HG03469 (cell line): ENCODE measurements around the gene VCL.
"Not testable (repeated sequence)": the region's sequence is repeated elsewhere in the genome, so short reads cannot be mapped to it uniquely, and the experiment has no call there.

Experiments
- ATAC-seq: cut with Tn5 transposase; IDR thresholded peaks from one replicate; pipeline ENCODE4 v1.9.1; 2021; ENCODE audit warnings: mild to moderate bottlenecking, moderate library complexity, moderate number of reproducible peaks; ENCODE audit not compliant: unreplicated experiment

Gene VCL

DNA sequence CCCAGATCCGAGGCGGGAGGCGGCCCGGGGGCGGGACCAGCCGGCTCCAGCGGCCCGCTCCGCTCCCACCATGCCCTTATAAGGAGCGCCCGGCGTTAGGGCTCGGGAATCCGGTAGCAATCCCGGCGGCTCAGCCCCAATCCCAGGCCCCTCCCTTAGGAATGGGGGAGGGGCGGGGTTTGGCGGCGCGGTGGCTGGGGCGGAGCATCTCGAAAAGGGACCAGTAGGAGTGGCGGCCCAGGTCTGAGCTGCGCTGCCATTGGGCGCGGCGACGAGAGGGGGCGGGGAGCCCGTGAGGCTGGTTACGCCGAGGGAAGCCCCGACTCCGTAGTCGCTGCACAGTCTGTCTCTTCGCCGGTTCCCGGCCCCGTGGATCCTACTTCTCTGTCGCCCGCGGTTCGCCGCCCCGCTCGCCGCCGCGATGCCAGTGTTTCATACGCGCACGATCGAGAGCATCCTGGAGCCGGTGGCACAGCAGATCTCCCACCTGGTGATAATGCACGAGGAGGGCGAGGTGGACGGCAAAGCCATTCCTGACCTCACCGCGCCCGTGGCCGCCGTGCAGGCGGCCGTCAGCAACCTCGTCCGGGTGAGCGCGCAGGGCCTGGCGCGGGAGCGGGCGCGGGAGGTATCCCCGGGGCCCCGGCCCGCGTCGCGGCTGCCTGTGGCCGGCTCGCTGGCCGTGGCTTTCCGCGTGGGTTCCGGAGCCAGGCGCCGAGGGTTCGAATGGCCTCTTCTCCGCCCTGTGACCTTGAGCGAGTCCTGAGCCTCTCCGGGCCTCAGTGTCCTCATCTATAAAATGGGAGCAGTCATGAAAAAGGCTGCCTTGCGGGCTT lies at the start of gene VCL:
Gene VCL (plus strand): TSS at position 330 of the 836 bp plus-strand sequence. CDS start 92 bp downstream, at position 422.
- ATAC-seq, result peak; percentile 85

DNA sequence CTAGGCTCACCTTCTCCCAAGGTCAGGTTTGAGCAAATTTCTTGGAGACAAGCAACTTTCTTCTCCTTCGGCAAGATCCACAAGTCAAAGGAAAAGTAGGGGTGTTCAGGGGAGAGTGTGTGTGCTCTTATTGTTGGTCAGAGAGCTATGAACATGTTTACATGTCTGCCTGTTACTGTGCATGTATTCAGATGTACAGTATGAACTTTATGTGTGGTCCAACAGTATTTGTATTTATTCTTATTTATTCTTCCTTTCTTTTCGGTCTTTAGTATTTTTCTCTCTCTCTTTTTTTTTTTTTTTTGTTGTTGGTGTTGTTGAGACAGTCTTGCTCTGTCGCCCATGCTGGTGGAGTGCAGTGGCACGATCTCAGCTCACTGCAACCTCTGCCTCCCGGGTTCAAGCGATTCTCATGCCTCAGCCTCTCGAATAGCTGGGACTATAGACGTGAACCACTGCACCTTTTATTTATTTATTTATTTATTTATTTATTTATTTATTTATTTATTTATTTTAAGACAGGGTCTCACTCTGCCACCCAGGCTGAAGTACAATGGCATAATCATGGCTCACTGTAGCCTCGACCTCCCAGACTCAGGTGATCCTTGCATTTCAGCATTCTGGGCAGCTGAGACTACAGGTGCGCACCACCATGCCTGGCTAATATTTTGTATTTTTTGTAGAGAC lies 48.8 kb upstream of the VCL start:
- ATAC-seq, result no peak

- no peak for ATAC-seq
Observed at GRCh38 chr10:73950155-73950948, 47.6 kb upstream of the VCL start.

- ATAC-seq, result no peak
Observed at GRCh38 chr10:73953665-73954064, 44.3 kb upstream of the VCL start.

DNA sequence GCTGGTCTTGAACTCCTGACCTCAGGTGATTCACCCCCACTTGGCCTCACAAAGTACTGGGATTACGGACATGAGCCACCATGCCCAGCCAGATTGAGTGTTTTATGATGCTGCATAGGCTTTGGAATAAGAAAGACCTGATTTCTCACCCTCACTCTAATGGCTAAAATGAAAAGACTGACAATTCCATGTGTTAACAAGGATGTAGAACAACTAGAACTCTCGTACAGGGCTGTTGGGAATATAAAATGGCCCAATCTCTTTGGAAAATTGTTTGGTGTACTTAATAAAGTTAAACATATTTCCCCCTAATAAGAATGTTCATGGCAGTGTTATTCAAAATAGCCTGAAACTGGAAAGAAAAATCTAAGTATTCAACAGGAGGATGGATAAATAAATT lies 43.2 kb upstream of the VCL start:
- ATAC-seq, result no peak

- no peak for ATAC-seq
Observed at GRCh38 chr10:73955719-73956118, 42.2 kb upstream of the VCL start.

GRCh38 chr10:73956476-73957359 lies 41.2 kb upstream of the VCL start:
- peak; percentile 43 for ATAC-seq

GRCh38 chr10:73959484-73960243 lies 38.3 kb upstream of the VCL start:
- ATAC-seq, result no peak

GRCh38 chr10:73962386-73962785 lies 35.5 kb upstream of the VCL start:
- ATAC-seq, result no peak

DNA sequence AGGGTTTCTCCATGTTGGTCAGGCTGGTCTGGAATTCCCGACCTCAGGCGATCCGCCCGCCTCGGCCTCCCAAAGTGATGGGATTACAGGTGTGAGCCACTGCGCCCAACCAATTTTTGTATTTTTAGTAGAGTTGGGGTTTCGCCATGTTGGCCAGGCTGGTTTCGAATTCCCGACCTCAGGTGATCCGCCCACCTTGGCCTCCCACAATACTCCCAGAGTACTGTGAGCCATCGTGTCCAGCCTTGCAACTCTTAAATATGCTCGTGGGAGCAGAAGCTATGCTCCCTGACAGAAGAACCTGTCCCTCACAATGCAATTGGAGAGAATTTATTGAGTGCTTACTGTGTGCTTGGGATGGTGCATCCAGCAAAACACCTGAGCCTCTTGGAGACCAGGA lies 34.4 kb upstream of the VCL start:
- ATAC-seq, result not testable (repeated sequence)

GRCh38 chr10:73964743-73965142 lies 33.2 kb upstream of the VCL start:
- ATAC-seq, result no peak

DNA sequence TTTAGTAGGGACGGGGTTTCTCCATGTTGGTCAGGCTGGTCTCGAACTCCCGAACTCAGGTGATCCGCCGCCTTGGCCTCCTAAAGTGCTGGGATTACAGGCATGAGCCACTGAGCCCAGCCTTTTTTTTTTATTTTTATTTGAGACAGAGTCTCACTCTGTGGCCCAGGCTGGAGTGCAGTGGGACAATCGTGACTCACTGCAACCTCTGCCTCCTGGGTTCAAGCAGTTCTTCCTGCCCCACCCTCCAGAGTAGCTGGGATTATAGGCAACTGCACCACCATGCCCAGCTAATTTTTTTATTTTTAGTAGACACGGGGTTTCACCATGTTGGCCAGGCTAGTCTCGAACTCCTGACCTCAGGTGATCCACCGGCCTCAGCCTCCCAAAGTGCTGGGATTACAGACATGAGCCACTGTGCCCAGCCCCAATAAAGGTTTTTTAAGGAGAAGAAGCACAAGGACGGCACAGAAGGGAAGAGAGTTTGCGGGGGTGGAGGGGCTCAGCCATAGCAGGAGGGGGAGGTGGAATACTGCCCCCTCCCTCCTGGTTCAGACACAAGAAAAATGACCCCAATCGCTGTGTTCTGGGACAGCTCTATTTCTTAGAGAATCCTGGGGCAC lies 32.5 kb upstream of the VCL start:
- not testable (repeated sequence) for ATAC-seq

- ATAC-seq, result no peak
Observed at GRCh38 chr10:73965890-73966768, 31.8 kb upstream of the VCL start.

GRCh38 chr10:73967022-73967429 lies 30.9 kb upstream of the VCL start:
- ATAC-seq, result no peak

- no peak for ATAC-seq
Observed at GRCh38 chr10:73967544-73967943, 30.4 kb upstream of the VCL start.

- no peak for ATAC-seq
Observed at GRCh38 chr10:73968098-73968521, 29.8 kb upstream of the VCL start.

- ATAC-seq, result no peak
Observed at GRCh38 chr10:73969224-73969841, 28.6 kb upstream of the VCL start.

DNA sequence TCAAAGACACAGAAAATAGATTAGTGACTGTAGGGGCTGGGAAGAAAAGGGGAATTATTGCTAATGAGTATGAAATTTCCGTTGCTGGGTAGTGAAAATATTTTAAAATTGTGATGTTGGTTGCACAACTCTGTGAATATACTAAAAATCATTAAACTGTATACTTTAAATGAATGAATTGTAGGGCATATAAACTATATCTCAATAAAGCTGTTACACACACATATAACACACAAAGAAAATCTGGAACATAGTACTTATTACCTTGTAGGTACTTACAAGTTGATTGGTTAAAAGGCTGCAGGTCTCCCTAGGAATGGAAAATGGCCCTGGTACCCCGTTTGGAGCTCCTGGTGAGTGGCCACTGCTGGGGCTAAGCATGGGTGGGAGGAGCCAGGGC lies 27.1 kb upstream of the VCL start:
- ATAC-seq, result no peak
